ENCODE measurements around the gene BBS2. TPM values are rescaled to one million over a fixed set of nuclear protein-coding genes. Genes with fewer than 3 reads are reported as not detected.

BBS2 gene
- total and polyA plus RNA-seq, 9 of the 15 experiments (the other 6 are each of a cell fraction or from before 2014, with no cell fraction given): 4.2 to 22.7 (median 10.2) TPM

DNA sequence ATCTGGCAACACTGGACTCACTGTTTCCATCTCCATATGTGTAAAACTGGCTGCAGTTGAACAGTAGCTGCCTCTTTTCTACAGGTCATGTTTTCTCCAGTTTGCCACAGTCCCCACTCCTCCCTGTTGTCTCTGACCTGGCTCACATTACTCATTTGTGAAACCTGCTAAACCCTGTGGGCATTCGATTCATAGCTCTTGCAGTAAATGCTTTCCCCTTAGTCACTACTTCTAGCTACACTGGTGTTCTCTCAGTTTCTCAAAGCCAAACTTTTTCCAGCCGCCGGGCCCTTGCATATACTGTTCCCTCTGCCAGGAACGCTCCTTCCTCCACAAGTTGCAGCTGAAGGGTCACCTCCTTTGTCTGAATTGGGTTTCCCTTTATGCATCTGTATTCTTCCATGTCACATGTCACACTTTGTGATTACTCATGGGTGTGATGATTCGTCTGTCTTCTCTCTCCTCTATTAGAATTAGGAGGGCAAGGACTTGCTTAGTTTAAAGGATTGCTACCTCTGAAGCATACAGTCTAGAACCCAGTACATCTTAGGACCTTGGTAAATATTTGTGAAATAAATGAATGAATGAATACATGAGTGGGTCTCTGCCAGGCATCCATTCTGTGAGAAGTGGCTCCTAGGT, 30.0 kb upstream of the BBS2 start:
- DNase-seq (ENCODE audit: extremely low read depth in 1 of 4, low spot score in 3 of 4) (no peak), FAIRE-seq (no peak), ATAC-seq (no peak)
- Histone ChIP-seq H3K9me1 (ENCODE audit: control insufficient read depth, insufficient read depth, low read length) (peaks cover 4% of the 10 kb centered on the region), H3K4me2 (ENCODE audit: insufficient read depth, low read length) (no peak overlapping the region), H3K27ac (ENCODE audit: extremely low read depth, low read depth, low read length) (no peak overlapping the region), H3K27me3 (ENCODE audit: control insufficient read depth in 2 of 2, insufficient read depth in 2 of 2, low read length in 2 of 2) (peaks cover 36 to 55% of the 10 kb centered on the region in 2 experiments), H2AFZ (ENCODE audit: low read depth, low read length) (no peak overlapping the region), H4K20me1 (replicated peaks; ENCODE audit: control insufficient read depth, insufficient read depth, low read length) (peaks cover 5% of the 10 kb centered on the region; the same call in 1 of the 2 replicates), H3K79me2 (ENCODE audit: control insufficient read depth, insufficient read depth, low read length) (no peaks in the 10 kb centered on the region), H3K4me3 (no peak overlapping the region), H3K9me3 (replicated peaks; ENCODE audit: control insufficient read depth, insufficient read depth, low read depth, low read length) (no peaks in the 10 kb centered on the region), H3K4me1 (replicated peaks in 1 of 2; ENCODE audit: control insufficient read depth in 2 of 2, insufficient read depth in 2 of 2, low read length in 2 of 2) (peaks cover 0 to 14% of the 10 kb centered on the region in 2 experiments; a peak in 2 of 5 replicates), H3K36me3 (ENCODE audit: control insufficient read depth, insufficient read depth, low read length) (no peaks in the 10 kb centered on the region), H3K9ac (ENCODE audit: insufficient read depth in 1 of 2, low read depth in 2 of 2, low read length in 2 of 2) (no peak overlapping the region)
- ChIA-PET CTCF (ENCODE audit: low intra/inter-chr PET ratio) (no interaction called here), POLR2A (interaction anchor here (0.8 kb wide), 1 partner anchor 164 kb away, joined by 3 read pairs; no protein-coding TSS in a partner anchor)
- intact Hi-C loops (cut with micrococcal nuclease) (no loop called here), in situ Hi-C loops (cut with MboI) (no loop called here)
- no TSS peak for BruUV-seq (replicated peaks)
- no peak for TF ChIP-seq THRAP3 (IDR thresholded peaks at IDR 0.05; ENCODE audit: borderline replicate concordance)
- TF ChIP-seq ZFP36 (IDR thresholded peaks at IDR 0.05; ENCODE audit: low read depth, low read length, partially characterized antibody): peak; percentile 38
- TF ChIP-seq RBM25 (IDR thresholded peaks at IDR 0.05; ENCODE audit: low read depth, low read length, severe bottlenecking): peak; percentile 35
- 3% methylated on average over 5 of the region's 5 CpGs for WGBS (ENCODE audit: insufficient coverage, low coverage, missing lambda C conversion rate)

- no peak overlapping the region for H3K4me2 ChIP-seq (ENCODE audit: insufficient read depth, low read length)
- H2AFZ ChIP-seq (ENCODE audit: low read depth, low read length): no peak overlapping the region
- peaks cover 5% of the 10 kb centered on the region; the same call in 1 of the 2 replicates for H4K20me1 ChIP-seq (replicated peaks; ENCODE audit: control insufficient read depth, insufficient read depth, low read length)
- no peak overlapping the region for H3K27ac ChIP-seq (ENCODE audit: extremely low read depth, low read depth, low read length)
- H3K4me1 ChIP-seq (replicated peaks in 1 of 2; ENCODE audit: control insufficient read depth in 2 of 2, insufficient read depth in 2 of 2, low read length in 2 of 2): peaks cover 0 to 14% of the 10 kb centered on the region in 2 experiments; a peak in 2 of 5 replicates
- ChIA-PET CTCF (ENCODE audit: low intra/inter-chr PET ratio) (no interaction called here), POLR2A (interaction anchor here (0.8 kb wide), 1 partner anchor 164 kb away, joined by 3 read pairs; no protein-coding TSS in a partner anchor)
- peaks cover 4% of the 10 kb centered on the region for H3K9me1 ChIP-seq (ENCODE audit: control insufficient read depth, insufficient read depth, low read length)
- no peak overlapping the region for H3K9ac ChIP-seq (ENCODE audit: insufficient read depth in 1 of 2, low read depth in 2 of 2, low read length in 2 of 2)
- no peak overlapping the region for H3K4me3 ChIP-seq
- FAIRE-seq (no peak), DNase-seq (ENCODE audit: extremely low read depth in 1 of 4, low spot score in 3 of 4) (no peak), ATAC-seq (no peak)
- BruUV-seq (replicated peaks): no TSS peak
- intact Hi-C loops (cut with micrococcal nuclease) (no loop called here), in situ Hi-C loops (cut with MboI) (no loop called here)
- H3K36me3 ChIP-seq (ENCODE audit: control insufficient read depth, insufficient read depth, low read length): no peaks in the 10 kb centered on the region
- no peaks in the 10 kb centered on the region for H3K9me3 ChIP-seq (replicated peaks; ENCODE audit: control insufficient read depth, insufficient read depth, low read depth, low read length)
- peaks cover 30 to 49% of the 10 kb centered on the region in 2 experiments for H3K27me3 ChIP-seq (ENCODE audit: control insufficient read depth in 2 of 2, insufficient read depth in 2 of 2, low read length in 2 of 2)
- H3K79me2 ChIP-seq (ENCODE audit: control insufficient read depth, insufficient read depth, low read length): no peaks in the 10 kb centered on the region
- TF ChIP-seq HSF4 (CRISPR knock-in tag; IDR thresholded peaks at IDR 0.05; ENCODE audit: borderline replicate concordance): no peak
- TF ChIP-seq, protein P1, sequence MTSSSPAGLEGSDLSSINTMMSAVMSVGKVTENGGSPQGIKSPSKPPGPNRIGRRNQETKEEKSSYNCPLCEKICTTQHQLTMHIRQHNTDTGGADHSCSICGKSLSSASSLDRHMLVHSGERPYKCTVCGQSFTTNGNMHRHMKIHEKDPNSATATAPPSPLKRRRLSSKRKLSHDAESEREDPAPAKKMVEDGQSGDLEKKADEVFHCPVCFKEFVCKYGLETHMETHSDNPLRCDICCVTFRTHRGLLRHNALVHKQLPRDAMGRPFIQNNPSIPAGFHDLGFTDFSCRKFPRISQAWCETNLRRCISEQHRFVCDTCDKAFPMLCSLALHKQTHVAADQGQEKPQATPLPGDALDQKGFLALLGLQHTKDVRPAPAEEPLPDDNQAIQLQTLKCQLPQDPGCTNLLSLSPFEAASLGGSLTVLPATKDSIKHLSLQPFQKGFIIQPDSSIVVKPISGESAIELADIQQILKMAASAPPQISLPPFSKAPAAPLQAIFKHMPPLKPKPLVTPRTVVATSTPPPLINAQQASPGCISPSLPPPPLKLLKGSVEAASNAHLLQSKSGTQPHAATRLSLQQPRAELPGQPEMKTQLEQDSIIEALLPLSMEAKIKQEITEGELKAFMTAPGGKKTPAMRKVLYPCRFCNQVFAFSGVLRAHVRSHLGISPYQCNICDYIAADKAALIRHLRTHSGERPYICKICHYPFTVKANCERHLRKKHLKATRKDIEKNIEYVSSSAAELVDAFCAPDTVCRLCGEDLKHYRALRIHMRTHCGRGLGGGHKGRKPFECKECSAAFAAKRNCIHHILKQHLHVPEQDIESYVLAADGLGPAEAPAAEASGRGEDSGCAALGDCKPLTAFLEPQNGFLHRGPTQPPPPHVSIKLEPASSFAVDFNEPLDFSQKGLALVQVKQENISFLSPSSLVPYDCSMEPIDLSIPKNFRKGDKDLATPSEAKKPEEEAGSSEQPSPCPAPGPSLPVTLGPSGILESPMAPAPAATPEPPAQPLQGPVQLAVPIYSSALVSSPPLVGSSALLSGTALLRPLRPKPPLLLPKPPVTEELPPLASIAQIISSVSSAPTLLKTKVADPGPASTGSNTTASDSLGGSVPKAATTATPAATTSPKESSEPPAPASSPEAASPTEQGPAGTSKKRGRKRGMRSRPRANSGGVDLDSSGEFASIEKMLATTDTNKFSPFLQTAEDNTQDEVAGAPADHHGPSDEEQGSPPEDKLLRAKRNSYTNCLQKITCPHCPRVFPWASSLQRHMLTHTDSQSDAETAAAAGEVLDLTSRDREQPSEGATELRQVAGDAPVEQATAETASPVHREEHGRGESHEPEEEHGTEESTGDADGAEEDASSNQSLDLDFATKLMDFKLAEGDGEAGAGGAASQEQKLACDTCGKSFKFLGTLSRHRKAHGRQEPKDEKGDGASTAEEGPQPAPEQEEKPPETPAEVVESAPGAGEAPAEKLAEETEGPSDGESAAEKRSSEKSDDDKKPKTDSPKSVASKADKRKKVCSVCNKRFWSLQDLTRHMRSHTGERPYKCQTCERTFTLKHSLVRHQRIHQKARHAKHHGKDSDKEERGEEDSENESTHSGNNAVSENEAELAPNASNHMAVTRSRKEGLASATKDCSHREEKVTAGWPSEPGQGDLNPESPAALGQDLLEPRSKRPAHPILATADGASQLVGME (CRISPR knock-in tag; IDR thresholded peaks at IDR 0.05): no peak
- TF ChIP-seq ZNF324 (CRISPR knock-in tag; IDR thresholded peaks at IDR 0.05): no peak
- no peak for TF ChIP-seq MLX (CRISPR knock-in tag; conservative IDR thresholded peaks at IDR 0.05)
- TF ChIP-seq ELF1 (tag; IDR thresholded peaks at IDR 0.05): no peak
- no peak for TF ChIP-seq CEBPB (tag; IDR thresholded peaks at IDR 0.05)
Measured at GRCh38 chr16:56549161-56549560, 29.3 kb upstream of the BBS2 start.

All from K562 (cell line).